ENCODE results near the gene CGNL1. TPM values are rescaled to one million over a fixed set of nuclear protein-coding genes. Genes with fewer than 3 reads are reported as not detected.

CGNL1 gene
- total and polyA plus RNA-seq, 8 donors: 0.29 to 36.2 (median 19.5) TPM

GRCh38 chr15:57463360-57463759, 87.1 kb downstream of the CGNL1 start:
- Histone ChIP-seq H3K4me3 (no peak overlapping the region), H3K36me3 (peaks cover 0 to 9% (median 3%) of the 10 kb centered on the region in 4 donors), H3K27ac (peak overlapping the region in 4 of 5 donors; percentile 2 to 39 (median 19)), H3K4me1 (peaks cover 2 to 20% (median 8%) of the 10 kb centered on the region in 4 donors), H3K27me3 (no peaks in the 10 kb centered on the region), H3K9me3 (no peaks in the 10 kb centered on the region)
- DNase-seq: peak in 1 of 2 donors; percentile 34
- intact Hi-C loops (cut with DNase I; ENCODE audit: low total_unique reads): no loop called here
- TF ChIP-seq POLR2A (IDR thresholded peaks at IDR 0.05): no peak
- TF ChIP-seq CTCF (IDR thresholded peaks at IDR 0.05): no peak
- no peak for TF ChIP-seq EP300 (IDR thresholded peaks at IDR 0.05)
- no peak for TF ChIP-seq POLR2AphosphoS5 (IDR thresholded peaks at IDR 0.05)
- 31 to 81% (median 39%) methylated on average over 7 of the region's 7 CpGs for WGBS, 5 donors

- H3K9me3 ChIP-seq: no peaks in the 10 kb centered on the region
- H3K4me1 ChIP-seq: peaks cover 0 to 13% (median 5%) of the 10 kb centered on the region in 4 donors
- no peak overlapping the region for H3K27ac ChIP-seq
- H3K36me3 ChIP-seq: peaks cover 0 to 13% (median 5%) of the 10 kb centered on the region in 4 donors
- WGBS, 5 donors: 92 to 97% (median 94%) methylated on average over 3 of the region's 3 CpGs
- intact Hi-C loops (cut with DNase I; ENCODE audit: low total_unique reads): no loop called here
- TF ChIP-seq CTCF (IDR thresholded peaks at IDR 0.05): no peak
- TF ChIP-seq POLR2A (IDR thresholded peaks at IDR 0.05): no peak
- no peak for TF ChIP-seq POLR2AphosphoS5 (IDR thresholded peaks at IDR 0.05)
- TF ChIP-seq EP300 (IDR thresholded peaks at IDR 0.05): no peak
- DNase-seq: no peak
- H3K4me3 ChIP-seq: no peak overlapping the region
- no peaks in the 10 kb centered on the region for H3K27me3 ChIP-seq
Measured at GRCh38 chr15:57464480-57464879, 88.2 kb downstream of the CGNL1 start.

DNA sequence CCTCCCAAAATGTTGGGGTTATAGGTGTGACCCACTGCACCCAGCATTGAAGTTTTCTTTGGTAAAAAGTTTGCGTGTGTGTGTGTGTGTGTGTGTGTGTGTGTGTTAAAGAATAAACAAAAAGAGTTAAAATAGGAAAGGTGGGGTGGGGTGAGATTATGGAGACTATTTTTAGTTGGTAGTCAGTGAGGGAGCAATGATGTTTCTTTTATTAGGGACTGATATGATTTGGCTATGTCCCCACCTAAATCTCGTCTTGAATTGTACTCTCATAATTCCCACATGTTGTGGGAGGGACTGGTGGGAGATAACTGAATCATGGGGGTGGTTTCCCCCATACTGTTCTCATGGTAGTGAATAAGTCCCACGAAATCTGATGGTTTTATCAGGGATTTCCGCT, 92.2 kb downstream of the CGNL1 start:
- TF ChIP-seq POLR2AphosphoS5 (IDR thresholded peaks at IDR 0.05) (no peak), POLR2A (IDR thresholded peaks at IDR 0.05) (no peak), CTCF (IDR thresholded peaks at IDR 0.05) (no peak), EP300 (IDR thresholded peaks at IDR 0.05) (no peak)
- H3K4me1 ChIP-seq: no peaks in the 10 kb centered on the region
- DNase-seq: no peak
- H3K9me3 ChIP-seq: no peaks in the 10 kb centered on the region
- intact Hi-C loops (cut with DNase I; ENCODE audit: low total_unique reads): no loop called here
- no peaks in the 10 kb centered on the region for H3K27me3 ChIP-seq
- peaks cover 0 to 21% (median 3%) of the 10 kb centered on the region in 4 donors for H3K36me3 ChIP-seq
- no peak overlapping the region for H3K4me3 ChIP-seq
- H3K27ac ChIP-seq: no peak overlapping the region
- 69 to 85% (median 73%) methylated on average over 4 of the region's 4 CpGs for WGBS, 5 donors

DNA sequence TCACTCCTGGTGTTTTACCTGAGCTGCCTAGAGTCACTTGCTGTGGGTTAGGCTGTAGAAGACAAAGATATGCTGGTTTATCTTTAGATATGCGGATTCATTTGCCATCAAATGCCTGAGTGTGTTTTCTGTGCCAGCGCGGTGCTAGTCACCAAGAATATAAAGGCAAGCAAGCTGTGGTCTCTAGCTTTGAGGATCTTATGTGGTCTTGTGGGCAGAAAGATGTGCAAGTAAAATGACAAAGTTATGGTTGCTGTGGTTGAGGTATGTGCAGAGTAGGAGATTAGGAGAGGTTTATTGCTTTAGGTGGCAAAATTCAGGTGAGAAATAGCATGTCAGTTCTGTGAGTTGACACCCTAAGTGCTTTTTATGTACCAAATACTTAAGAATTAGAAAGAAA, 94.2 kb downstream of the CGNL1 start:
- Histone ChIP-seq H3K27ac (no peak overlapping the region), H3K27me3 (no peaks in the 10 kb centered on the region), H3K4me3 (no peak overlapping the region), H3K4me1 (no peaks in the 10 kb centered on the region), H3K9me3 (no peaks in the 10 kb centered on the region), H3K36me3 (peaks cover 0 to 23% (median 3%) of the 10 kb centered on the region in 4 donors)
- TF ChIP-seq POLR2AphosphoS5 (IDR thresholded peaks at IDR 0.05): no peak
- no peak for TF ChIP-seq POLR2A (IDR thresholded peaks at IDR 0.05)
- no peak for TF ChIP-seq EP300 (IDR thresholded peaks at IDR 0.05)
- TF ChIP-seq CTCF (IDR thresholded peaks at IDR 0.05): no peak
- intact Hi-C loops (cut with DNase I; ENCODE audit: low total_unique reads): no loop called here
- no peak for DNase-seq
- 85 to 95% (median 92%) methylated on average over 3 of the region's 3 CpGs for WGBS, 5 donors
